GM21381 (cell line): Measurements from ENCODE around the gene JAK2.

ENCODE experiments used
- ATAC-seq: cut with Tn5 transposase; IDR thresholded peaks from one replicate; pipeline ENCODE4 v1.9.1; 2021; ENCODE audit warnings: mild to moderate bottlenecking, moderate library complexity; ENCODE audit not compliant: unreplicated experiment

The JAK2 gene

GRCh38 chr9:5122516-5122915 lies 137.4 kb downstream of the JAK2 start:
- no peak for ATAC-seq

DNA sequence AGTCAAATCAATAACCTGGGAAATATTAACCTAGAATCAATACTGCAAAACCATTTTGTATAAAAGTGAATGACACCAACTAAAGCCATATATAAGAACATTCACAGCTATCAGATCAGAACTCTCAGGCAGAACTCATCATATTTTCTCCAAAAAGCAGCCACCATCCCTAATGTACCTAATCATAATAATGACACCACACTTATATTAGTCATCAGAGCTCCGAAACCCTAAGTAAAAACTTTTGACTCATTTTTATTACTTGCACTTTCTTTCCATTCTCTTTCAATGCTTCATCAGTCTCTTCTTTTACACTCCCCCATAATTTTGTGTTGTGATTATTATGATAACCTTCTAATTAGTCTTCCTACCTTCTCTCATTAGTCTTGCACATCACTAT lies 155.1 kb downstream of the JAK2 start:
- no peak for ATAC-seq

DNA sequence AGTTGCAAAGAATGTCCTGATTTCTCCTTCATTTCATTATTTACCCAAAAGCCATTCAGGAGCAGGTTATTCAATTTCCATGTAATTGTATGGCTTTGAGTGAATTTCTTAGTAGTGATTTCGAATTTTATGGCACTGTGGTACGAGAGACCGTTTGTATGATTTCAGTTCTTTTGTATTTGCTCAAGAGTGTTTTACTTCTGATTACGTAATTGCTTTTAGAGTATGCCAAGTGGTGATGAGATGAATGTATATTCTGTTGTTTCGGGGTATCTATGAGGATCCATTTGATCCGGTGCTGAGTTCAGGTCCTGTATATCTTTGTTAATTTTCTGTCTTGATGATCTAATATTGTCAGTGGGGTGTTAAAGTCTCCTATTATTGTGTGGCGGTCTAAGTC lies 159.1 kb downstream of the JAK2 start:
- no peak for ATAC-seq

DNA sequence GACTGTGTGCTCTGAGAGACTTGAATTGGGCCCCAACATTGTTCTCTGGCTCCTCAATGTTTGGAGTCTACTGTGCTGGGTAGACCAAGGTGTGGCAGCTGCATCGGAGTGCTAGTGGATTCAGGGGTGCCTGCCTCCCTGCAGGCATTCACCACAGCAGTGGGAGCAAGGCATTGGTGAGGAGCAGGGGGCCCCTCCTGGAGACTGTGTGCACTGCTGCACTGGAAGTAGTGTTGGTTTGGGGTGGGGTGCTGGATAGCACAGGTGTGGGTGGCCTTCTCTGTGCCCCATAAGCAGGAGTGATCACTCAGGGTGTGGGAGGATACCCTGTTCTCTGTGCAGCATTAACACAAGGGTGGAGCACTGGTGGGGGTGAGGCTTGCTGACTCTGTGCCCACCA lies 161.2 kb downstream of the JAK2 start:
- no peak for ATAC-seq
